Activated CD4-positive, alpha-beta T cell treated with anti-CD3 and anti-CD28 coated beads, Interleukin-2, amount 10 ng/mL, durations not matched to agents 24 days and 14 days (primary cell): ENCODE results near the gene ICAM3. TPM values are rescaled to one million over a fixed set of nuclear protein-coding genes. Genes with fewer than 3 reads are reported as not detected.
A peak's percentile ranks its signal among the peaks of the same experiment; 100 is the strongest.

Experiments used
- DNase-seq: peaks from one replicate; pipeline ENCODE4 v3.0.0; 2022
- H3K27ac Mint-ChIP-seq: one replicate; pipeline ENCODE4 v1.8.0; 2022; ENCODE audit warnings: mild to moderate bottlenecking, mixed read lengths
- H3K27me3 Mint-ChIP-seq: one replicate; pipeline ENCODE4 v1.8.0; 2022; ENCODE audit warnings: mixed read lengths
- H3K36me3 Mint-ChIP-seq: one replicate; pipeline ENCODE4 v1.8.0; 2022; ENCODE audit warnings: low read depth, mild to moderate bottlenecking, mixed read lengths
- H3K4me1 Mint-ChIP-seq: one replicate; pipeline ENCODE4 v1.8.0; 2021; ENCODE audit warnings: mixed read lengths
- H3K4me3 Mint-ChIP-seq: one replicate; pipeline ENCODE4 v1.8.0; 2022; ENCODE audit warnings: mild to moderate bottlenecking, moderate library complexity, mixed read lengths
- H3K9me3 Mint-ChIP-seq: one replicate; pipeline ENCODE4 v1.8.0; 2021; ENCODE audit warnings: mixed read lengths
- intact Hi-C: fragments of 100-400 bp; cut with micrococcal nuclease; formaldehyde crosslinking; loops from one replicate; pipeline ENCODE4 v1.15.1; 2023
- total RNA-seq: library from RNA; stranded (reverse); gene quantifications from 2 replicates; pipeline ENCODE4 v1.2.3, GENCODE V29; 2022

Gene ICAM3
- total RNA-seq, 1 donor from 2014 or later, result 104 TPM

- H3K4me3 Mint-ChIP-seq, result peak overlapping the region; percentile 88
- H3K4me1 Mint-ChIP-seq, result peaks cover 72% of the 10 kb centered on the region
- peaks cover 41% of the 10 kb centered on the region for H3K27me3 Mint-ChIP-seq
- peak; percentile 82 for DNase-seq
- intact Hi-C loops, result no loop called here
- peaks cover 26% of the 10 kb centered on the region for H3K36me3 Mint-ChIP-seq
- H3K9me3 Mint-ChIP-seq, result no peaks in the 10 kb centered on the region
- H3K27ac Mint-ChIP-seq, result peak overlapping the region; percentile 66
Measured at GRCh38 chr19:10288662-10289166, 50.7 kb downstream of the ICAM3 start.

- Mint-ChIP-seq H3K9me3 (no peaks in the 10 kb centered on the region), H3K27me3 (peaks cover 30% of the 10 kb centered on the region), H3K4me1 (peaks cover 59% of the 10 kb centered on the region), H3K4me3 (peak within 1 kb of the TSS; percentile 67), H3K36me3 (peaks cover 35% of the 10 kb centered on the region), H3K27ac (peak within 1 kb of the TSS; percentile 26)
- intact Hi-C loops, result loop anchor here (1.0 kb wide), 2 partner anchors 8 to 17 kb away; no protein-coding TSS in a partner anchor
- peak; percentile 88 for DNase-seq
Measured at GRCh38 chr19:10286803-10287737, 52.4 kb downstream of the ICAM3 start, which contains the start of gene ICAM4. TSS of gene ICAM4 (plus strand) at chr19:10286955. CDS start at chr19:10287013, 58 bp downstream.

GRCh38 chr19:10285393-10285792, 54.0 kb downstream of the ICAM3 start:
- Mint-ChIP-seq H3K27me3 (peaks cover 14% of the 10 kb centered on the region), H3K27ac (peak overlapping the region; percentile 7), H3K9me3 (no peaks in the 10 kb centered on the region), H3K4me3 (peak overlapping the region; percentile 12), H3K4me1 (peaks cover 45% of the 10 kb centered on the region), H3K36me3 (peaks cover 46% of the 10 kb centered on the region)
- no peak for DNase-seq
- intact Hi-C loops, result no loop called here

GRCh38 chr19:10284960-10285278, 54.5 kb downstream of the ICAM3 start:
- H3K4me3 Mint-ChIP-seq, result peak overlapping the region; percentile 12
- peaks cover 10% of the 10 kb centered on the region for H3K27me3 Mint-ChIP-seq
- peaks cover 49% of the 10 kb centered on the region for H3K36me3 Mint-ChIP-seq
- DNase-seq, result no peak
- intact Hi-C loops, result no loop called here
- peaks cover 42% of the 10 kb centered on the region for H3K4me1 Mint-ChIP-seq
- peak overlapping the region; percentile 7 for H3K27ac Mint-ChIP-seq
- H3K9me3 Mint-ChIP-seq, result no peaks in the 10 kb centered on the region

GRCh38 chr19:10284065-10284959, 55.1 kb downstream of the ICAM3 start:
- Mint-ChIP-seq H3K9me3 (no peaks in the 10 kb centered on the region), H3K27ac (no peak overlapping the region), H3K27me3 (peaks cover 10% of the 10 kb centered on the region), H3K36me3 (peaks cover 52% of the 10 kb centered on the region), H3K4me1 (peaks cover 46% of the 10 kb centered on the region), H3K4me3 (no peak overlapping the region)
- no peak for DNase-seq
- intact Hi-C loops, result no loop called here

Other genes starting within 250 kb of the ICAM3 start
- gene ANGPTL6, start 236.9 kb downstream of the ICAM3 start, total RNA-seq, result 9.9 and 11.4 TPM in 2 replicates
- 222 and 232 TPM in 2 replicates for gene PPAN, start 233.3 kb downstream of the ICAM3 start, total RNA-seq
- gene P2RY11, start 227.9 kb downstream of the ICAM3 start, total RNA-seq, result 61.1 and 62.5 TPM in 2 replicates
- gene EIF3G, start 219.7 kb downstream of the ICAM3 start, total RNA-seq, result 335 and 341 TPM in 2 replicates
- gene DNMT1, start 144.7 kb downstream of the ICAM3 start, total RNA-seq, result 410 and 414 TPM in 2 replicates
- 14.3 and 14.7 TPM in 2 replicates for gene S1PR2, start 108.3 kb downstream of the ICAM3 start, total RNA-seq
- gene MRPL4, start 87.4 kb downstream of the ICAM3 start, total RNA-seq, result 163 and 174 TPM in 2 replicates
- gene ICAM1, start 68.5 kb downstream of the ICAM3 start, total RNA-seq, result 81.5 and 82.1 TPM in 2 replicates
- gene ICAM4, start 52.7 kb downstream of the ICAM3 start, total RNA-seq, result 0.71 and 0.79 TPM in 2 replicates
- gene ICAM5, start 49.7 kb downstream of the ICAM3 start, total RNA-seq, result 3.0 and 3.8 TPM in 2 replicates
- 2.0 and 2.8 TPM in 2 replicates for gene ZGLP1, start 29.8 kb downstream of the ICAM3 start, total RNA-seq
- gene FDX2, start 23.6 kb downstream of the ICAM3 start, total RNA-seq, result 23.9 and 24.9 TPM in 2 replicates
- 96.1 and 108 TPM in 2 replicates for gene RAVER1, start 6.1 kb downstream of the ICAM3 start, total RNA-seq
- 244 and 255 TPM in 2 replicates for gene TYK2, start 40.9 kb upstream of the ICAM3 start, total RNA-seq
- 304 and 310 TPM in 2 replicates for gene CDC37, start 63.9 kb upstream of the ICAM3 start, total RNA-seq
- 55.3 and 58.0 TPM in 2 replicates for gene PDE4A, start 80.9 kb upstream of the ICAM3 start, total RNA-seq
- 81.0 and 82.1 TPM in 2 replicates for gene KEAP1, start 163.7 kb upstream of the ICAM3 start, total RNA-seq
- gene S1PR5, start 177.8 kb upstream of the ICAM3 start, total RNA-seq, result not detected in 2 replicates
- 36.7 and 40.8 TPM in 2 replicates for gene ATG4D, start 204.3 kb upstream of the ICAM3 start, total RNA-seq
- 84.0 and 90.6 TPM in 2 replicates for gene KRI1, start 226.4 kb upstream of the ICAM3 start, total RNA-seq
- 41.0 and 44.2 TPM in 2 replicates for gene CDKN2D, start 229.4 kb upstream of the ICAM3 start, total RNA-seq
- gene AP1M2, start 247.7 kb upstream of the ICAM3 start, total RNA-seq, result not detected in 2 replicates